ENCODE results near the gene SMIM21. TPM values are rescaled to one million over a fixed set of nuclear protein-coding genes. Genes with fewer than 3 reads are reported as not detected.

The SMIM21 gene
- total RNA-seq, 3 donors from 2014 or later (not counting 1 experiment from before 2014, with no cell fraction given) = not detected

DNA sequence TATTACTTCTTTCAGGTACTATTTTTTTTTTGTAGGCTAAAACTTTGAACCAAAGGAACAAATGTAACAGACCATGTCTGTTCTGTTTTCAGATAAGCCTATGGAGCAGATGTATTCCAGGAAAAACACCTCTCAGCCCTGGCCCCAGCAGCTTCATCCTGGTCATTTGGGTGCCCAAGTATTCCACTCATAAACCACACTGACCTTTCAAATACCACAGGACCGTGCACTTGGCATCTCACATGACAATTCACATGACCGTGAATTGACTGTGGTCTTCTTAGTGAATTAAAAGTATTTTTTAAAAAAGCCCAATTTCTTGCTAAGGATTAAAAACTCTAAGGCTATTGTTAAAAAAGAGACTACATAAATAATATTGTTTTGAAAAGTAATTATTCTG, 50.2 kb downstream of the SMIM21 start:
- DNase-seq = no peak
- no peaks in the 10 kb centered on the region for H3K4me1 ChIP-seq (ENCODE audit: control insufficient read depth, insufficient read depth, low read length)
- H3K9me3 Mint-ChIP-seq = no peaks in the 10 kb centered on the region
- intact Hi-C loops (cut with micrococcal nuclease) = no loop called here
- H3K36me3 ChIP-seq (ENCODE audit: control insufficient read depth, insufficient read depth, low read length) = no peaks in the 10 kb centered on the region
- H3K4me1 Mint-ChIP-seq = no peaks in the 10 kb centered on the region
- no peaks in the 10 kb centered on the region for H3K9me3 ChIP-seq (ENCODE audit: control insufficient read depth, insufficient read depth, low read length)
- no peaks in the 10 kb centered on the region for H3K27me3 ChIP-seq (ENCODE audit: control insufficient read depth, insufficient read depth, low read length)
- no peak for ATAC-seq
- WGBS (ENCODE audit: insufficient coverage) = 73% methylated on average over 1 of the region's 2 CpGs
- no peak overlapping the region for H3K4me3 Mint-ChIP-seq
- no peak overlapping the region for H3K4me3 ChIP-seq (ENCODE audit: low read length)
- no peak overlapping the region for H3K27ac ChIP-seq (ENCODE audit: low read length)
- TF ChIP-seq, protein P1, sequence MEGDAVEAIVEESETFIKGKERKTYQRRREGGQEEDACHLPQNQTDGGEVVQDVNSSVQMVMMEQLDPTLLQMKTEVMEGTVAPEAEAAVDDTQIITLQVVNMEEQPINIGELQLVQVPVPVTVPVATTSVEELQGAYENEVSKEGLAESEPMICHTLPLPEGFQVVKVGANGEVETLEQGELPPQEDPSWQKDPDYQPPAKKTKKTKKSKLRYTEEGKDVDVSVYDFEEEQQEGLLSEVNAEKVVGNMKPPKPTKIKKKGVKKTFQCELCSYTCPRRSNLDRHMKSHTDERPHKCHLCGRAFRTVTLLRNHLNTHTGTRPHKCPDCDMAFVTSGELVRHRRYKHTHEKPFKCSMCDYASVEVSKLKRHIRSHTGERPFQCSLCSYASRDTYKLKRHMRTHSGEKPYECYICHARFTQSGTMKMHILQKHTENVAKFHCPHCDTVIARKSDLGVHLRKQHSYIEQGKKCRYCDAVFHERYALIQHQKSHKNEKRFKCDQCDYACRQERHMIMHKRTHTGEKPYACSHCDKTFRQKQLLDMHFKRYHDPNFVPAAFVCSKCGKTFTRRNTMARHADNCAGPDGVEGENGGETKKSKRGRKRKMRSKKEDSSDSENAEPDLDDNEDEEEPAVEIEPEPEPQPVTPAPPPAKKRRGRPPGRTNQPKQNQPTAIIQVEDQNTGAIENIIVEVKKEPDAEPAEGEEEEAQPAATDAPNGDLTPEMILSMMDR (IDR thresholded peaks at IDR 0.05) = no peak
- no peak overlapping the region for H3K27ac Mint-ChIP-seq
- H3K27me3 Mint-ChIP-seq (ENCODE audit: low read depth in 2 of 2) = peaks cover 28 to 57% of the 10 kb centered on the region in 2 donors
- no peaks in the 10 kb centered on the region for H3K36me3 Mint-ChIP-seq

DNA sequence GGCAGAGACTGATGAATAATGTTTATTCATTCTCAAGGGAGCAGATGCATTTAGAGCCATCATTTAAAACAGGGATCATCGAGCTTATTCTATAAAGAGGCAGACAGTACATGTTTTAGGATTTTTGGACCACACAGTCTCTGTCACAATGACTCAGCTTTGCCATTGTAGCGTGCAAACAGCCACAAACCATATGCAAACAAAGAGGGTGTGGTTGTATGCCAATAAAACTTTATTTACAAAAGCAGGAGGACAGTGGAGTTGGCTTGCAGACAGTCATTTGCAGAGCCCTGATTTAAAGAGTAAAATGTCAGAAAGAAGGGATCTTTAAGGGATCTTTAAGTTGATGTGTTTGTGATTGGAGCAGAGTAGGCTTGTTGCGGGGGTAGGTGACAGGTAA, 51.5 kb downstream of the SMIM21 start:
- Histone ChIP-seq H3K27me3 (ENCODE audit: control insufficient read depth, insufficient read depth, low read length) (no peaks in the 10 kb centered on the region), H3K27ac (ENCODE audit: low read length) (no peak overlapping the region), H3K9me3 (ENCODE audit: control insufficient read depth, insufficient read depth, low read length) (no peaks in the 10 kb centered on the region), H3K4me3 (ENCODE audit: low read length) (no peak overlapping the region), H3K4me1 (ENCODE audit: control insufficient read depth, insufficient read depth, low read length) (no peaks in the 10 kb centered on the region), H3K36me3 (ENCODE audit: control insufficient read depth, insufficient read depth, low read length) (no peaks in the 10 kb centered on the region)
- DNase-seq (no peak), ATAC-seq (no peak)
- Mint-ChIP-seq H3K4me3 (no peak overlapping the region), H3K4me1 (no peaks in the 10 kb centered on the region), H3K27me3 (ENCODE audit: low read depth in 2 of 2) (peaks cover 29 to 45% of the 10 kb centered on the region in 2 donors), H3K36me3 (no peaks in the 10 kb centered on the region), H3K27ac (no peak overlapping the region), H3K9me3 (no peaks in the 10 kb centered on the region)
- WGBS (ENCODE audit: insufficient coverage) = 93% methylated on average over 2 of the region's 3 CpGs
- TF ChIP-seq, protein P1 (IDR thresholded peaks at IDR 0.05) = no peak
- intact Hi-C loops (cut with micrococcal nuclease) = no loop called here

DNA sequence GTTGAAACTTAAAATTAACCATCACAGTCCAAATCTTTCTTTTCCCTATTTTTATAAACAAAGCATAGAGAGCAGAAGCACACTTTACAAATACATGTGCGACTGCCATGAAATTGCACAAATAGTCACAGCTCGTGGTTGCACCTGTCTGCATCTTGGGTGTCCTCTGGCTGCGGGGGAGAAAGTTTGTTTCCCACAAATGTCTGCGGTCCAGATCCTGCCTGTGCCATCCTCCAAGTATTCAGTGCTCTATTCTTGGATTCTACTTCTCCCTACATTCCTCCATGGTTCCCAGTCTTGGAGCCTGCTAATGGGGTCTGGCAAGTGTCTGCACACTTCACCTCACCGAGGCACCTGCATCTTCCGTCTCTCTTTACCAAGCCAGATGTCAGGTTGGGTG, 52.2 kb downstream of the SMIM21 start:
- no peaks in the 10 kb centered on the region for H3K4me1 Mint-ChIP-seq
- WGBS (ENCODE audit: insufficient coverage) = 92% methylated on average over 6 of the region's 6 CpGs
- H3K27ac ChIP-seq (ENCODE audit: low read length) = no peak overlapping the region

DNA sequence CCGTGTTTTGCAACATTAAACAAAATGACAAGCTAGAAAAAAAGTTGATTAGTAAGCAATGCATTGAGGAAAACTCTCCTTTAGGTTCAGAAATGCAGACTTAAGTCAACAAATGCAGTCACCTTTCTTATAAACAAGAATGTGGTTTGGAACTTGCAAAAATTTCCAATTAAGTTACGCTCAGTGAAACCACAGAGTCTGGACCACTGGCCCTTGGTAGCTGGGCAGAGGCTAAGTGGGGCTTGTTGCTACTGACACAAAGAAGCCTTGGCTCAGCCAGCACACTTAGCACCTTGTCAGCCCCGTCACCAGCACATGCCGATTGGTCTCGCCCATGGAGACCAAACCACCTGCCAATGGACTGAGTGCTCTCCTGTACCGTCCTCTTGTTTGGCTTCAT, 53.0 kb downstream of the SMIM21 start:
- Histone ChIP-seq H3K27ac (ENCODE audit: low read length) (no peak overlapping the region), H3K9me3 (ENCODE audit: control insufficient read depth, insufficient read depth, low read length) (no peaks in the 10 kb centered on the region), H3K4me3 (ENCODE audit: low read length) (no peak overlapping the region), H3K36me3 (ENCODE audit: control insufficient read depth, insufficient read depth, low read length) (no peaks in the 10 kb centered on the region), H3K27me3 (ENCODE audit: control insufficient read depth, insufficient read depth, low read length) (no peaks in the 10 kb centered on the region), H3K4me1 (ENCODE audit: control insufficient read depth, insufficient read depth, low read length) (no peaks in the 10 kb centered on the region)
- Mint-ChIP-seq H3K27ac (no peak overlapping the region), H3K9me3 (no peaks in the 10 kb centered on the region), H3K27me3 (ENCODE audit: low read depth in 2 of 2) (peaks cover 26 to 29% of the 10 kb centered on the region in 2 donors), H3K36me3 (no peaks in the 10 kb centered on the region), H3K4me1 (no peaks in the 10 kb centered on the region), H3K4me3 (no peak overlapping the region)
- intact Hi-C loops (cut with micrococcal nuclease) = no loop called here
- WGBS (ENCODE audit: insufficient coverage) = 91% methylated on average over 6 of the region's 6 CpGs
- TF ChIP-seq, protein P1 (IDR thresholded peaks at IDR 0.05) = no peak
- DNase-seq (no peak), ATAC-seq (no peak)

More for the DNA sequence above, 52.2 kb downstream of the SMIM21 start:
- peaks cover 29 to 38% of the 10 kb centered on the region in 2 donors for H3K27me3 Mint-ChIP-seq (ENCODE audit: low read depth in 2 of 2)
- TF ChIP-seq, protein P1 (IDR thresholded peaks at IDR 0.05) = no peak
- ATAC-seq = no peak
- no peak for DNase-seq
- Histone ChIP-seq H3K4me1 (ENCODE audit: control insufficient read depth, insufficient read depth, low read length) (no peaks in the 10 kb centered on the region), H3K9me3 (ENCODE audit: control insufficient read depth, insufficient read depth, low read length) (no peaks in the 10 kb centered on the region), H3K27me3 (ENCODE audit: control insufficient read depth, insufficient read depth, low read length) (no peaks in the 10 kb centered on the region), H3K4me3 (ENCODE audit: low read length) (no peak overlapping the region), H3K36me3 (ENCODE audit: control insufficient read depth, insufficient read depth, low read length) (no peaks in the 10 kb centered on the region)
- intact Hi-C loops (cut with micrococcal nuclease) = no loop called here
- no peak overlapping the region for H3K27ac Mint-ChIP-seq
- no peaks in the 10 kb centered on the region for H3K36me3 Mint-ChIP-seq
- no peaks in the 10 kb centered on the region for H3K9me3 Mint-ChIP-seq
- H3K4me3 Mint-ChIP-seq = no peak overlapping the region
